K562 (cell line): ENCODE measurements around the gene ECI2. TPM values are rescaled to one million over a fixed set of nuclear protein-coding genes. Genes with fewer than 3 reads are reported as not detected.

Source experiments
- CHAMP1 ChIP-seq: fragments of 450-650 bp; IDR thresholded peaks from 2 replicates; pipeline ENCODE4 v1.6.1; 2016; ENCODE audit warnings: mild to moderate bottlenecking
- ELF2 ChIP-seq: fragments of 250-450 bp; sonication (Bioruptor Pico); IDR thresholded peaks from 2 replicates; pipeline ENCODE4 v1.5.0; 2021; ENCODE audit warnings: mild to moderate bottlenecking
- KLF16 ChIP-seq: IDR thresholded peaks from 2 replicates; pipeline ENCODE4 v1.6.1; 2016; ENCODE audit warnings: antibody characterized with exemption
- PRPF4 ChIP-seq: fragments of 200-400 bp; formaldehyde crosslinking; IDR thresholded peaks from one replicate; pipeline ENCODE4 v1.6.1; 2017; ENCODE audit warnings: low read length, low read depth, mild to moderate bottlenecking; ENCODE audit not compliant: insufficient read depth, poor library complexity, severe bottlenecking
- RBFOX2 ChIP-seq: fragments of 200-400 bp; formaldehyde crosslinking; IDR thresholded peaks from 2 replicates; pipeline ENCODE4 v1.6.1; 2017; ENCODE audit warnings: low read depth, mild to moderate bottlenecking, low read length, moderate library complexity
- RERE ChIP-seq: sonication (generic); formaldehyde crosslinking; IDR thresholded peaks from 2 replicates; pipeline ENCODE4 v1.8.0; 2023; ENCODE audit warnings: missing genetic modification reagents, mild to moderate bottlenecking, borderline replicate concordance
- REST ChIP-seq, 2 experiments: fragments of 450-650 bp; formaldehyde crosslinking in 1 of 2; IDR thresholded peaks; 2 replicates each; pipeline versions ENCODE4 v1.4.0 to v1.6.1; 2014 to 2020; ENCODE audit warnings: mild to moderate bottlenecking in 2 of 2, borderline replicate concordance in 1 of 2, low read depth in 1 of 2
- TAL1 ChIP-seq: fragments of 450-650 bp; IDR thresholded peaks from 2 replicates; pipeline ENCODE4 v1.6.1; 2016; ENCODE audit warnings: mild to moderate bottlenecking
- TRIM24 ChIP-seq, 2 experiments: fragments of 450-650 bp; IDR thresholded peaks; 2 replicates each; pipeline ENCODE4 v1.6.1; 2016
- ZNF639 ChIP-seq, 2 experiments: fragments of 200-800 bp in 1 of 2; sonication (Bioruptor generic) in 1 of 2; sonication (generic) in 1 of 2; formaldehyde crosslinking in 1 of 2; IDR thresholded peaks in 1 of 2; conservative IDR thresholded peaks in 1 of 2; 2 replicates each; pipeline versions ENCODE4 v1.5.0 to v1.6.1; 2016 to 2020; ENCODE audit warnings: missing compliant biosample characterization in 1 of 2, missing genetic modification characterization in 1 of 2, missing genetic modification reagents in 1 of 2
- polyA plus RNA-seq, 8 experiments: library from polyadenylated mRNA; depleted of rRNA in 4 of 8; stranded (reverse) in 5 of 8; unstranded in 3 of 8; fragments of >200 nt; fragmentation: Nextera tagmentation in 2 of 8; fragmentation: Illumina TruSeq in 1 of 8; extraction: Ambion mirVana in 2 of 8; extraction: Trizol in 1 of 8; gene quantifications; 2 replicates each; pipeline versions ENCODE4 v1.2.1 to v1.2.3, GENCODE V29; 2011 to 2014; ENCODE audit warnings: inconsistent platforms in 1 of 8, missing spikeins in 1 of 8
- total RNA-seq, 7 experiments: library from RNA; depleted of rRNA in 6 of 7; stranded (reverse); fragments of >200 nt in 6 of 7; fragmentation: Illumina TruSeq in 2 of 7; extraction: Trizol in 2 of 7; gene quantifications; 2 replicates each; pipeline versions ENCODE4 v1.2.1 to v1.2.3, GENCODE V29; 2011 to 2021; ENCODE audit warnings: low replicate concordance in 1 of 7

The ECI2 gene
- total and polyA plus RNA-seq, 9 of the 15 experiments (the other 6 are each of a cell fraction or from before 2014, with no cell fraction given) = 80.7 to 377 (median 142) TPM

GRCh38 chr6:4164117-4164442, 28.7 kb upstream of the ECI2 start (continued):
- TF ChIP-seq RERE (CRISPR knock-in tag) = no peak
- TF ChIP-seq KLF16 = 0 out of 2 replicates have a peak, but pooled peaks have one; percentile 54
- peak; percentile 72 for TF ChIP-seq TAL1
- TF ChIP-seq RBFOX2 = no peak
- no peak for TF ChIP-seq PRPF4
- peak; percentile 9 to 59; a peak in 1 of 4 replicates for TF ChIP-seq TRIM24 (IDR thresholded peaks at IDR 0.05)
- TF ChIP-seq ELF2 (CRISPR knock-in tag) = no peak
- TF ChIP-seq ZNF639 (CRISPR knock-in tag; conservative IDR thresholded peaks at IDR 0.05 in 1 of 2, IDR thresholded peaks at IDR 0.05 in 1 of 2) = no peak
- peak; percentile 24; the same call in 1 of the 2 replicates for TF ChIP-seq REST (IDR thresholded peaks at IDR 0.05; ENCODE audit: borderline replicate concordance)
- no peak for TF ChIP-seq REST (CRISPR knock-in tag; IDR thresholded peaks at IDR 0.05; ENCODE audit: low read depth)
- TF ChIP-seq CHAMP1 = no peak
